Ishikawa (cell line): ENCODE data around the gene CCDC154.

Experiments
- CEBPB ChIP-seq: IDR thresholded peaks from 2 replicates; pipeline ENCODE4 v1.6.1; 2012
- EP300 ChIP-seq: IDR thresholded peaks from 2 replicates; pipeline ENCODE4 v1.6.1; 2012; ENCODE audit warnings: borderline replicate concordance
- NFIC ChIP-seq: IDR thresholded peaks from 2 replicates; pipeline ENCODE4 v1.6.1; 2012
- REST ChIP-seq: IDR thresholded peaks from 2 replicates; pipeline ENCODE4 v1.6.1; 2012; ENCODE audit warnings: low read depth, mild to moderate bottlenecking
- YY1 ChIP-seq: IDR thresholded peaks from 2 replicates; pipeline ENCODE4 v1.6.1; 2012; ENCODE audit warnings: low read depth

- TF ChIP-seq EP300 (no peak), REST (no peak), NFIC (no peak), YY1 (no peak), CEBPB (no peak)
Measured at GRCh38 chr16:1398826-1399581, 45.4 kb downstream of the CCDC154 start.
